ENCODE data around the gene TEX50. TPM values are rescaled to one million over a fixed set of nuclear protein-coding genes. Genes with fewer than 3 reads are reported as not detected.

TEX50 gene
- total RNA-seq, 2 donors from 2014 or later = 1.1 TPM; not detected in 1

DNA sequence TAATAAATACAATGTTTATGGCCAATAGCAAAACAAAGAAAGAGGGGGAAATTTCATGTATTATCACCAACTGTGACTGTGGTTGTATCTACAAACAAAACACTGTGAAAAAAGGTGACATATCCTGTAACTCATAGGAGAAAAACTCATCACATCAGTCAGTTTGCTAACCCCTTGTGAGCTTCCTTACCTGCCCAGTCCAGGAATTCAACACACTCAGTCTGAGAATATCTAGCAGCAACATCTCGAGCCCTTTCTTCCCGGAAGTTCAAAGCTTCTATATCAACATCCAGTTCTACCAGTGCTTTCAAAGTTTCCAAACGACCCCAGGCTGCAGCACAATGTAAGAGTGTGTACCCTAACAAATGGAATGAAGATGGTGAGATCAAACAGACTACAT, 11.5 kb downstream of the TEX50 start:
- no peak for TF ChIP-seq POLR2AphosphoS5 (IDR thresholded peaks at IDR 0.05)
- TF ChIP-seq POLR2A (IDR thresholded peaks at IDR 0.05) = no peak
- TF ChIP-seq, protein P1, sequence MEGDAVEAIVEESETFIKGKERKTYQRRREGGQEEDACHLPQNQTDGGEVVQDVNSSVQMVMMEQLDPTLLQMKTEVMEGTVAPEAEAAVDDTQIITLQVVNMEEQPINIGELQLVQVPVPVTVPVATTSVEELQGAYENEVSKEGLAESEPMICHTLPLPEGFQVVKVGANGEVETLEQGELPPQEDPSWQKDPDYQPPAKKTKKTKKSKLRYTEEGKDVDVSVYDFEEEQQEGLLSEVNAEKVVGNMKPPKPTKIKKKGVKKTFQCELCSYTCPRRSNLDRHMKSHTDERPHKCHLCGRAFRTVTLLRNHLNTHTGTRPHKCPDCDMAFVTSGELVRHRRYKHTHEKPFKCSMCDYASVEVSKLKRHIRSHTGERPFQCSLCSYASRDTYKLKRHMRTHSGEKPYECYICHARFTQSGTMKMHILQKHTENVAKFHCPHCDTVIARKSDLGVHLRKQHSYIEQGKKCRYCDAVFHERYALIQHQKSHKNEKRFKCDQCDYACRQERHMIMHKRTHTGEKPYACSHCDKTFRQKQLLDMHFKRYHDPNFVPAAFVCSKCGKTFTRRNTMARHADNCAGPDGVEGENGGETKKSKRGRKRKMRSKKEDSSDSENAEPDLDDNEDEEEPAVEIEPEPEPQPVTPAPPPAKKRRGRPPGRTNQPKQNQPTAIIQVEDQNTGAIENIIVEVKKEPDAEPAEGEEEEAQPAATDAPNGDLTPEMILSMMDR (IDR thresholded peaks at IDR 0.05) = no peak
- Histone ChIP-seq H3K27me3 (replicated peaks; ENCODE audit: insufficient read depth) (no peaks in the 10 kb centered on the region), H3K27ac (no peak overlapping the region), H3K36me3 (no peaks in the 10 kb centered on the region), H3K9me3 (no peaks in the 10 kb centered on the region), H3K4me1 (replicated peaks) (no peaks in the 10 kb centered on the region), H3K4me3 (no peak overlapping the region)
- WGBS = 56% methylated on average over 3 of the region's 3 CpGs
- no peak for DNase-seq (ENCODE audit: low spot score)
- intact Hi-C loops (cut with DNase I) = no loop called here

GRCh38 chr1:173648880-173649605, 13.9 kb downstream of the TEX50 start:
- TF ChIP-seq POLR2AphosphoS5 (IDR thresholded peaks at IDR 0.05) = no peak
- TF ChIP-seq POLR2A (IDR thresholded peaks at IDR 0.05) = no peak
- TF ChIP-seq, protein P1 (IDR thresholded peaks at IDR 0.05) = no peak
- Histone ChIP-seq H3K4me3 (no peak overlapping the region), H3K27ac (no peak overlapping the region), H3K27me3 (replicated peaks; ENCODE audit: insufficient read depth) (no peaks in the 10 kb centered on the region), H3K36me3 (no peaks in the 10 kb centered on the region), H3K9me3 (no peaks in the 10 kb centered on the region), H3K4me1 (replicated peaks) (no peaks in the 10 kb centered on the region)
- intact Hi-C loops (cut with DNase I) = no loop called here
- no peak for DNase-seq (ENCODE audit: low spot score)

DNA sequence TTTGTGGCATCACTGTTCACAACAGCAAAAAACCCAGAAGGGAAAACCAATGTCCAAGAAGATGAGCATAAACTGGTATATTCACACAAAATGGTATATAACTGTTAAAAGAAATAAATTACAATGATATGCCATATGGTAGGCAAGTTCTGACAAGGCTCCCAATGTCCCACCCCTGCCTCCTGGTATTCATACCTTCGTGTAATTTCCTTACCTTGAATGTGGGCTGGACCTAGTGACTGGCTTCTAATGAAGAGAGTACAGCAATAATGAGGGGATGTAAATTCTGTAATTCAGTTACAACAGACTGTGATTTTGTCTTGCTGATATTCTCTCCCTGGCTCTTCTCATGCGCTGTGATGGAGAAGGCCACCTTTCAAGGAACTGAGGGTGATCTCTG, 25.2 kb downstream of the TEX50 start:
- DNase-seq (ENCODE audit: low spot score) = no peak
- Histone ChIP-seq H3K27me3 (replicated peaks; ENCODE audit: insufficient read depth) (no peaks in the 10 kb centered on the region), H3K4me3 (no peak overlapping the region), H3K36me3 (no peaks in the 10 kb centered on the region), H3K4me1 (replicated peaks) (no peaks in the 10 kb centered on the region), H3K27ac (no peak overlapping the region), H3K9me3 (no peaks in the 10 kb centered on the region)
- TF ChIP-seq, protein P1 (IDR thresholded peaks at IDR 0.05) = no peak
- TF ChIP-seq POLR2A (IDR thresholded peaks at IDR 0.05) (no peak), POLR2AphosphoS5 (IDR thresholded peaks at IDR 0.05) (no peak)
- intact Hi-C loops (cut with DNase I) = loop anchor here (10.0 kb wide), 1 partner anchor 156 kb away; no protein-coding TSS in a partner anchor
- 77% methylated on average over 2 of the region's 2 CpGs for WGBS

- Histone ChIP-seq H3K27me3 (replicated peaks; ENCODE audit: insufficient read depth) (no peaks in the 10 kb centered on the region), H3K4me1 (replicated peaks) (no peaks in the 10 kb centered on the region), H3K4me3 (no peak overlapping the region), H3K9me3 (no peaks in the 10 kb centered on the region), H3K36me3 (no peaks in the 10 kb centered on the region), H3K27ac (no peak overlapping the region)
- TF ChIP-seq, protein P1 (IDR thresholded peaks at IDR 0.05) = no peak
- no peak for TF ChIP-seq POLR2AphosphoS5 (IDR thresholded peaks at IDR 0.05)
- TF ChIP-seq POLR2A (IDR thresholded peaks at IDR 0.05) = no peak
- 47% methylated on average over 1 of the region's 1 CpG for WGBS
- DNase-seq (ENCODE audit: low spot score) = no peak
- intact Hi-C loops (cut with DNase I) = loop anchor here (10.0 kb wide), 1 partner anchor 156 kb away; no protein-coding TSS in a partner anchor
These were observed 26.1 kb downstream of the TEX50 start for GRCh38 chr1:173661271-173661670.

- Histone ChIP-seq H3K4me3 (no peak overlapping the region), H3K36me3 (no peaks in the 10 kb centered on the region), H3K4me1 (replicated peaks) (no peaks in the 10 kb centered on the region), H3K27ac (no peak overlapping the region), H3K27me3 (replicated peaks; ENCODE audit: insufficient read depth) (no peaks in the 10 kb centered on the region), H3K9me3 (no peaks in the 10 kb centered on the region)
- no peak for DNase-seq (ENCODE audit: low spot score)
- TF ChIP-seq POLR2AphosphoS5 (IDR thresholded peaks at IDR 0.05) (no peak), POLR2A (IDR thresholded peaks at IDR 0.05) (no peak)
- TF ChIP-seq, protein P1 (IDR thresholded peaks at IDR 0.05) = no peak
- intact Hi-C loops (cut with DNase I) = loop anchor here (10.0 kb wide), 1 partner anchor 157 kb away; no protein-coding TSS in a partner anchor
- WGBS = 56% methylated on average over 1 of the region's 1 CpG
These were observed 26.6 kb downstream of the TEX50 start for GRCh38 chr1:173661763-173662162.

All from prostate gland (tissue), 2 donors.